H1 (cell line): Measurements from ENCODE around the gene RAB24. TPM values are rescaled to one million over a fixed set of nuclear protein-coding genes. Genes with fewer than 3 reads are reported as not detected.
A peak's percentile ranks its signal among the peaks of the same experiment; 100 is the strongest.

Experiments
- EZH2 ChIP-seq: fragments of 200-600 bp; sonication (generic); IDR thresholded peaks from 2 replicates; pipeline ENCODE4 v1.7.1; 2012; ENCODE audit warnings: low read depth, mild to moderate bottlenecking, moderate library complexity, low read length, inconsistent platforms; ENCODE audit not compliant: severe bottlenecking
- HDAC2 ChIP-seq, 2 experiments: fragments of 300-600 bp in 1 of 2; sonication (generic) in 1 of 2; IDR thresholded peaks; 2 replicates each; pipeline ENCODE4 v1.6.1; 2011 to 2012; ENCODE audit warnings: low read depth in 2 of 2, low read length in 2 of 2, mild to moderate bottlenecking in 2 of 2, moderate library complexity in 2 of 2, borderline replicate concordance in 1 of 2, inconsistent platforms in 1 of 2
- SAP30 ChIP-seq: fragments of 300-600 bp; sonication (generic); IDR thresholded peaks from 2 replicates; pipeline ENCODE4 v1.7.1; 2012; ENCODE audit warnings: low read length, moderate library complexity, mild to moderate bottlenecking, inconsistent platforms; ENCODE audit not compliant: insufficient read depth, insufficient replicate concordance
- SIN3A ChIP-seq, 2 experiments: IDR thresholded peaks in 1 of 2; conservative IDR thresholded peaks in 1 of 2; 2 replicates each; pipeline ENCODE4 v1.6.1; 2011 to 2012; ENCODE audit warnings: low read length in 2 of 2, improper control_type of control experiment in 1 of 2, low read depth in 1 of 2, mild to moderate bottlenecking in 1 of 2
- SUZ12 ChIP-seq: fragments of 200-600 bp; sonication (generic); IDR thresholded peaks from 2 replicates; pipeline ENCODE4 v1.6.1; 2012; ENCODE audit warnings: mild to moderate bottlenecking, inconsistent platforms, low read length, moderate library complexity, mixed read lengths
- TBP ChIP-seq: IDR thresholded peaks from 2 replicates; pipeline ENCODE4 v1.6.1; 2011; ENCODE audit warnings: low read depth, low read length, improper control_type of control experiment
- polyA plus RNA-seq, 7 experiments: library from polyadenylated mRNA; depleted of rRNA in 3 of 7; stranded (reverse) in 5 of 7; unstranded in 2 of 7; fragments of >200 nt in 5 of 7; fragments of 200-250 nt in 2 of 7; gene quantifications; 1 replicate in 5 of 7; 2 replicates in 1 of 7; 4 replicates in 1 of 7; pipeline versions ENCODE4 v1.2.1 to v1.2.3, GENCODE V29; 2011 to 2013; ENCODE audit warnings: missing spikeins in 2 of 7, mixed read lengths in 2 of 7
- total RNA-seq: library from RNA; stranded (reverse); fragmentation: NEBNext Ultra II Directional; extraction: Animal tissue kit (Norgen Biotek cat#: 25700); gene quantifications from 2 replicates; pipeline ENCODE4 v1.2.1, GENCODE V29; 2021

Gene RAB24
- total and polyA plus RNA-seq, 2 of the 8 experiments (the other 6 are each of a cell fraction or from before 2014, with no cell fraction given): 18.8 to 33.8 TPM

GRCh38 chr5:177303121-177303924, at the start of gene RAB24, which contains the start of gene PRELID1 (continued):
- TF ChIP-seq SAP30 (no peak), HDAC2 (IDR thresholded peaks at IDR 0.05; ENCODE audit: borderline replicate concordance in 1 of 2, low read depth in 2 of 2, low read length in 2 of 2) (no peak; a peak in 1 of 4 replicates), SUZ12 (no peak), EZH2 (no peak), SIN3A (conservative IDR thresholded peaks at IDR 0.05 in 1 of 2, IDR thresholded peaks at IDR 0.05 in 1 of 2; ENCODE audit: low read depth in 1 of 2, low read length in 2 of 2) (peak; percentile 52 to 81; a peak in 2 of 4 replicates), TBP (peak; percentile 56; the same call in 1 of the 2 replicates)
